ENCODE measurements around the gene HHAT. TPM values are rescaled to one million over a fixed set of nuclear protein-coding genes. Genes with fewer than 3 reads are reported as not detected.

The HHAT gene
- total RNA-seq, 2 donors from 2014 or later = 16.3 to 19.0 TPM

GRCh38 chr1:210678306-210678705, 349.6 kb downstream of the HHAT start:
- H3K4me1 ChIP-seq (replicated peaks) = no peaks in the 10 kb centered on the region
- intact Hi-C loops (cut with DNase I) = no loop called here
- no peak overlapping the region for H3K27ac ChIP-seq
- H3K27me3 ChIP-seq (replicated peaks; ENCODE audit: insufficient read depth) = no peaks in the 10 kb centered on the region
- no peak for TF ChIP-seq CTCF (IDR thresholded peaks at IDR 0.05)
- no peak for TF ChIP-seq POLR2AphosphoS5 (IDR thresholded peaks at IDR 0.05)
- TF ChIP-seq POLR2A (IDR thresholded peaks at IDR 0.05) = no peak
- WGBS = 75% methylated on average over 3 of the region's 3 CpGs
- no peaks in the 10 kb centered on the region for H3K9me3 ChIP-seq
- no peak for DNase-seq (ENCODE audit: low spot score)
- H3K36me3 ChIP-seq = peaks cover 0 to 4% of the 10 kb centered on the region in 2 donors
- H3K4me3 ChIP-seq = no peak overlapping the region

GRCh38 chr1:210681158-210681557, 352.5 kb downstream of the HHAT start:
- TF ChIP-seq POLR2AphosphoS5 (IDR thresholded peaks at IDR 0.05) (no peak), POLR2A (IDR thresholded peaks at IDR 0.05) (no peak), CTCF (IDR thresholded peaks at IDR 0.05) (no peak)
- no peak for DNase-seq (ENCODE audit: low spot score)
- 90% methylated on average over 6 of the region's 7 CpGs for WGBS
- Histone ChIP-seq H3K9me3 (no peaks in the 10 kb centered on the region), H3K27me3 (replicated peaks; ENCODE audit: insufficient read depth) (no peaks in the 10 kb centered on the region), H3K27ac (no peak overlapping the region), H3K4me3 (no peak overlapping the region), H3K4me1 (replicated peaks) (no peaks in the 10 kb centered on the region), H3K36me3 (no peaks in the 10 kb centered on the region)
- intact Hi-C loops (cut with DNase I) = no loop called here

- no peak overlapping the region for H3K27ac ChIP-seq
- no peak for TF ChIP-seq POLR2AphosphoS5 (IDR thresholded peaks at IDR 0.05)
- no peak for TF ChIP-seq POLR2A (IDR thresholded peaks at IDR 0.05)
- no peak for TF ChIP-seq CTCF (IDR thresholded peaks at IDR 0.05)
- 96% methylated on average over 33 of the region's 33 CpGs for WGBS
- H3K4me1 ChIP-seq (replicated peaks) = no peaks in the 10 kb centered on the region
- no peak overlapping the region for H3K4me3 ChIP-seq
- H3K9me3 ChIP-seq = no peaks in the 10 kb centered on the region
- no peaks in the 10 kb centered on the region for H3K27me3 ChIP-seq (replicated peaks; ENCODE audit: insufficient read depth)
- H3K36me3 ChIP-seq = no peaks in the 10 kb centered on the region
- intact Hi-C loops (cut with DNase I) = no loop called here
- no peak for DNase-seq (ENCODE audit: low spot score)
Measured at GRCh38 chr1:210683403-210684047, 354.8 kb downstream of the HHAT start.

GRCh38 chr1:210684466-210685294, 356.0 kb downstream of the HHAT start:
- Histone ChIP-seq H3K4me3 (no peak overlapping the region), H3K4me1 (replicated peaks) (no peaks in the 10 kb centered on the region), H3K27me3 (replicated peaks; ENCODE audit: insufficient read depth) (no peaks in the 10 kb centered on the region), H3K36me3 (no peaks in the 10 kb centered on the region), H3K27ac (no peak overlapping the region), H3K9me3 (no peaks in the 10 kb centered on the region)
- no peak for DNase-seq (ENCODE audit: low spot score)
- WGBS = 83% methylated on average over 5 of the region's 5 CpGs
- no peak for TF ChIP-seq POLR2AphosphoS5 (IDR thresholded peaks at IDR 0.05)
- TF ChIP-seq POLR2A (IDR thresholded peaks at IDR 0.05) = no peak
- TF ChIP-seq CTCF (IDR thresholded peaks at IDR 0.05) = no peak
- intact Hi-C loops (cut with DNase I) = no loop called here

- intact Hi-C loops (cut with DNase I) = no loop called here
- TF ChIP-seq CTCF (IDR thresholded peaks at IDR 0.05) (no peak), POLR2A (IDR thresholded peaks at IDR 0.05) (no peak), POLR2AphosphoS5 (IDR thresholded peaks at IDR 0.05) (no peak)
- WGBS = 93% methylated on average over 3 of the region's 3 CpGs
Measured at GRCh38 chr1:210685295-210685650, 356.6 kb downstream of the HHAT start.

More at GRCh38 chr1:210685295-210685650, 356.6 kb downstream of the HHAT start:
- Histone ChIP-seq H3K36me3 (no peaks in the 10 kb centered on the region), H3K9me3 (no peaks in the 10 kb centered on the region), H3K27ac (no peak overlapping the region), H3K4me1 (replicated peaks) (no peaks in the 10 kb centered on the region), H3K4me3 (no peak overlapping the region), H3K27me3 (replicated peaks; ENCODE audit: insufficient read depth) (no peaks in the 10 kb centered on the region)
- no peak for DNase-seq (ENCODE audit: low spot score)
